Measurements from ENCODE around the gene DERL3.

DNA sequence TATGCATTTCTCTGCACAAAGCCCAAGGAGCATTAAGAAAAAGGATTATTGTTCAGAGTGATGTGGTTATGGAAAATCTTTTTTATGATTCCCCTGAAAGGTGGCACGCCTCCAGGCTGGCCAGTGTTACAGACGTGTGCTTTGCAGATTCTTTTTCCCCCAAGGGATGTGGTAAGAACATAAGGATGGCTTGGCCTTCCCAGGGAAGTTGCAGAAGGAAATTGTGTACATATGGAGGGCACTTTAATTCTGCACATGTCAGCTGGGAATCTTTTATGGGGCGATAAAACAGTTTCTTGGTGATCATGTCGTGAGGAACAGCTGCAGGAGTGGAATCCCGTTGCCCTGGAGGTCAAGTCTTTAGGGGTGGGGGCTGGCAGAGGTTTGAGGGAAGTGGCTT lies 42.3 kb downstream of the DERL3 start:
- TF ChIP-seq, protein P1, sequence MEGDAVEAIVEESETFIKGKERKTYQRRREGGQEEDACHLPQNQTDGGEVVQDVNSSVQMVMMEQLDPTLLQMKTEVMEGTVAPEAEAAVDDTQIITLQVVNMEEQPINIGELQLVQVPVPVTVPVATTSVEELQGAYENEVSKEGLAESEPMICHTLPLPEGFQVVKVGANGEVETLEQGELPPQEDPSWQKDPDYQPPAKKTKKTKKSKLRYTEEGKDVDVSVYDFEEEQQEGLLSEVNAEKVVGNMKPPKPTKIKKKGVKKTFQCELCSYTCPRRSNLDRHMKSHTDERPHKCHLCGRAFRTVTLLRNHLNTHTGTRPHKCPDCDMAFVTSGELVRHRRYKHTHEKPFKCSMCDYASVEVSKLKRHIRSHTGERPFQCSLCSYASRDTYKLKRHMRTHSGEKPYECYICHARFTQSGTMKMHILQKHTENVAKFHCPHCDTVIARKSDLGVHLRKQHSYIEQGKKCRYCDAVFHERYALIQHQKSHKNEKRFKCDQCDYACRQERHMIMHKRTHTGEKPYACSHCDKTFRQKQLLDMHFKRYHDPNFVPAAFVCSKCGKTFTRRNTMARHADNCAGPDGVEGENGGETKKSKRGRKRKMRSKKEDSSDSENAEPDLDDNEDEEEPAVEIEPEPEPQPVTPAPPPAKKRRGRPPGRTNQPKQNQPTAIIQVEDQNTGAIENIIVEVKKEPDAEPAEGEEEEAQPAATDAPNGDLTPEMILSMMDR (IDR thresholded peaks at IDR 0.05; ENCODE audit: low read length): no peak
- no peak for TF ChIP-seq EZH2phosphoT487 (IDR thresholded peaks at IDR 0.05; ENCODE audit: low read length)

Measured in MM.1S (cell line).